Esophagus squamous epithelium (tissue), 4 donors: ENCODE data around the gene ZCCHC7.

ENCODE experiments used
- POLR2A ChIP-seq, 4 donors: fragments of 450-650 bp; IDR thresholded peaks; one replicate each; pipeline ENCODE4 v1.6.1; 2017; ENCODE audit warnings: antibody characterized with exemption in 4 of 4, mild to moderate bottlenecking in 4 of 4, moderate library complexity in 3 of 4
- TF ChIP-seq, protein P1 (sequence below), 6 experiments: fragments of 450-650 bp in 4 of 6; fragments of 200-600 bp in 2 of 6; sonication (generic) in 2 of 6; IDR thresholded peaks; one replicate each; pipeline ENCODE4 v1.5.1; 2016 to 2019; ENCODE audit warnings: antibody characterized with exemption in 6 of 6, mild to moderate bottlenecking in 4 of 6, moderate library complexity in 4 of 6

DNA sequence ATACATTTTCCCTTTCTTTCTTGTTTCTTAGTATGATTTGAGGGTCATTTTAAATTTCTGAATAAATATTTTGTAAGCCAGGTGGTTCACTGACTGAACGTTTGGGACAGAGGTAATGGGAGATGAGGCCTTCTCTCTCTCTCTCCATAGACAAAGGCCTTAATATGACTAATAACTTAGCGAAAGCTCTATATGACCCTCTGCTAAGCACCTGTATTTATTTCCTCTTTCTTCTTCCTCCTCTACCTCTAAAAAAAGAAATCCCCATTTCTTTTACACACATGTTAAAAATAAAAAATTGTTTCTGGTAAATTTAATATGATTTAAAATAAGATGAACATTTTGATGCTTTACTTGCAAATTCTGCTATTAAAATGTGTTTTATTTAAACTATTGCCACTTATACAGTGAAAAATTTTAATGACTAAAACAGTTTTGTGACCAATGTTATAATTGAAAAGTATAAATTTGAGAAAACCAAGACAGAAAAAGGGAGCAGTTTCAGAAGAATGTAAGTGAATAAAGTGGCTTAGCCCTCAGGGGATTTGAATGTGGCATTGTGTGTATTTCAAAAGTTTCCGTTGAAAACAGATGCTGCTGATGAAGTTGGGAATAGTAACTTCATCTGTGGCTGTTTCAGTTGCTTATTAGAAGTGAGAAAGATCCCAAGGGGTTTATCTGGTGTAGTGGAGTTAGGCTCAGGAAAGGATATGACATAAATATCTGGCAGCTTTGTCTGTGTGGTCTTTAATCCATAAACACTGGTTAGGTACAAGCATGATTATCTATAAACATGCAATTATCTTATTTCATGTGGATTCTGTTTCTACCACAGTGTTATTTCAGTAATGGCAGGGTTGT is 173.5 kb downstream of the ZCCHC7 start:
- TF ChIP-seq, protein P1, sequence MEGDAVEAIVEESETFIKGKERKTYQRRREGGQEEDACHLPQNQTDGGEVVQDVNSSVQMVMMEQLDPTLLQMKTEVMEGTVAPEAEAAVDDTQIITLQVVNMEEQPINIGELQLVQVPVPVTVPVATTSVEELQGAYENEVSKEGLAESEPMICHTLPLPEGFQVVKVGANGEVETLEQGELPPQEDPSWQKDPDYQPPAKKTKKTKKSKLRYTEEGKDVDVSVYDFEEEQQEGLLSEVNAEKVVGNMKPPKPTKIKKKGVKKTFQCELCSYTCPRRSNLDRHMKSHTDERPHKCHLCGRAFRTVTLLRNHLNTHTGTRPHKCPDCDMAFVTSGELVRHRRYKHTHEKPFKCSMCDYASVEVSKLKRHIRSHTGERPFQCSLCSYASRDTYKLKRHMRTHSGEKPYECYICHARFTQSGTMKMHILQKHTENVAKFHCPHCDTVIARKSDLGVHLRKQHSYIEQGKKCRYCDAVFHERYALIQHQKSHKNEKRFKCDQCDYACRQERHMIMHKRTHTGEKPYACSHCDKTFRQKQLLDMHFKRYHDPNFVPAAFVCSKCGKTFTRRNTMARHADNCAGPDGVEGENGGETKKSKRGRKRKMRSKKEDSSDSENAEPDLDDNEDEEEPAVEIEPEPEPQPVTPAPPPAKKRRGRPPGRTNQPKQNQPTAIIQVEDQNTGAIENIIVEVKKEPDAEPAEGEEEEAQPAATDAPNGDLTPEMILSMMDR (IDR thresholded peaks at IDR 0.05) = no peak
- no peak for TF ChIP-seq POLR2A (IDR thresholded peaks at IDR 0.05)
